Measurements from ENCODE around the gene SPAG16.
"Not testable (repeated sequence)": the region's sequence is repeated elsewhere in the genome, so short reads cannot be mapped to it uniquely, and the experiment has no call there.

SPAG16 gene

DNA sequence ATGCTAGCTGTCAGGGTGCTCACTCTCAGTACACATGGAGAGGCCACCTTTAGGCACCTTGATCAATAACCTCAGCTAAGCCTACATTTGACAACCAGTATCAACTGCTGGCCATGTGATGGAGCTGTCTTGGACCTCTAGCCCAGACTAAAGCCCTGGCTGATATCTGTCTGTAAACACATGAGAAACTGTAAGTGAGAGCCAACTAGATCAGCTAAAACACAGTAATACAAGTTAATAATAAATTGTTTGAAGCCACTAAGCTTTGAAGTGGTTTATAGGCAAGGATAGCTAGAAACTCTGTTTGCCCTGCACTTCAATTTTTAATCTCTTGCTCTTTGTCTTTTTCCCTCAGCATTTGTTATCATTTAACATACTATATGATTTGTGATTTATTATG lies 407.1 kb downstream of the SPAG16 start:
- H3K36me3 ChIP-seq (ENCODE audit: control insufficient read depth, insufficient read depth, low read length): no peaks in the 10 kb centered on the region
- no peak overlapping the region for H2BK15ac ChIP-seq (replicated peaks; ENCODE audit: low read depth)
- H3K79me1 ChIP-seq (ENCODE audit: low read length): no peaks in the 10 kb centered on the region
- H3K79me2 ChIP-seq (ENCODE audit: control insufficient read depth, insufficient read depth, low read length): no peaks in the 10 kb centered on the region
- no peak overlapping the region for H3K56ac ChIP-seq (ENCODE audit: low read length)
- H3K23ac ChIP-seq (ENCODE audit: low read length): no peak overlapping the region
- H4K5ac ChIP-seq (ENCODE audit: low read length): no peak overlapping the region
- no peak for DNase-seq
- no peak overlapping the region for H2BK120ac ChIP-seq (ENCODE audit: low read depth, low read length)
- H3K18ac ChIP-seq (ENCODE audit: low read length): no peak overlapping the region
- H3K27ac ChIP-seq (ENCODE audit: low read depth, low read length): no peak overlapping the region
- H2BK5ac ChIP-seq (ENCODE audit: low read length): no peak overlapping the region
- no peak overlapping the region for H2AK5ac ChIP-seq (ENCODE audit: low read length)
- no peak overlapping the region for H3K4me2 ChIP-seq (ENCODE audit: low read length)
- no peak overlapping the region for H3K4ac ChIP-seq (ENCODE audit: low read depth, low read length)
- H3K9ac ChIP-seq (ENCODE audit: low read length): no peak overlapping the region
- H3K27me3 ChIP-seq (ENCODE audit: insufficient read depth, low read length, poor library complexity): no peaks in the 10 kb centered on the region
- H3K4me3 ChIP-seq (ENCODE audit: low read length): no peak overlapping the region
- H3K4me1 ChIP-seq (ENCODE audit: control insufficient read depth, low read depth, low read length): no peaks in the 10 kb centered on the region
- no peak overlapping the region for H4K8ac ChIP-seq (ENCODE audit: low read depth, low read length)

DNA sequence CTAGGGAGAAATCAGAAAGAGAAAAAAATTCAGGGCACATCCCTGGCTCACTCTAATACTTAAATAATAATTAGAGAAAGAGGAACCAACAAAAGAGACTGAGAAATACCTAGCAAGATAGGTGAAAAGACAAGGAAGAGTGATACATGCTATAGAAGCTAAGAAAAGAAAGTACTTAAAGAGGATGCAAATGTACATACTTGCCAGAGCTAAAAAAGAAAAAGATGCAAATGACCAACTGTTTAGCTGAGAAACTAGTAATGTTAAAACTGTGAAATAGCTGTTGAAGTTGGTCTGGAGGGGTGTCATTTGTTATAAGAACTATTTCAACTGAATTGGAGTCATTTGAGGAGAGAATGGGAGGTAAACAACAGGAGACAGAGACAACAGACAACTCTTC lies 412.2 kb downstream of the SPAG16 start:
- H2BK5ac ChIP-seq (ENCODE audit: low read length): no peak overlapping the region
- no peak overlapping the region for H2BK15ac ChIP-seq (replicated peaks; ENCODE audit: low read depth)
- H3K56ac ChIP-seq (ENCODE audit: low read length): no peak overlapping the region
- no peaks in the 10 kb centered on the region for H3K79me1 ChIP-seq (ENCODE audit: low read length)
- no peak for DNase-seq
- H3K4ac ChIP-seq (ENCODE audit: low read depth, low read length): no peak overlapping the region
- no peak overlapping the region for H3K4me3 ChIP-seq (ENCODE audit: low read length)
- no peak overlapping the region for H4K5ac ChIP-seq (ENCODE audit: low read length)
- H3K9ac ChIP-seq (ENCODE audit: low read length): no peak overlapping the region
- no peaks in the 10 kb centered on the region for H3K79me2 ChIP-seq (ENCODE audit: control insufficient read depth, insufficient read depth, low read length)
- H3K27me3 ChIP-seq (ENCODE audit: insufficient read depth, low read length, poor library complexity): no peaks in the 10 kb centered on the region
- no peak overlapping the region for H3K27ac ChIP-seq (ENCODE audit: low read depth, low read length)
- H2BK120ac ChIP-seq (ENCODE audit: low read depth, low read length): no peak overlapping the region
- H3K4me1 ChIP-seq (ENCODE audit: control insufficient read depth, low read depth, low read length): no peaks in the 10 kb centered on the region
- H2AK5ac ChIP-seq (ENCODE audit: low read length): no peak overlapping the region
- H3K23ac ChIP-seq (ENCODE audit: low read length): no peak overlapping the region
- no peak overlapping the region for H4K8ac ChIP-seq (ENCODE audit: low read depth, low read length)
- no peaks in the 10 kb centered on the region for H3K36me3 ChIP-seq (ENCODE audit: control insufficient read depth, insufficient read depth, low read length)
- H3K4me2 ChIP-seq (ENCODE audit: low read length): no peak overlapping the region
- H3K18ac ChIP-seq (ENCODE audit: low read length): no peak overlapping the region

DNA sequence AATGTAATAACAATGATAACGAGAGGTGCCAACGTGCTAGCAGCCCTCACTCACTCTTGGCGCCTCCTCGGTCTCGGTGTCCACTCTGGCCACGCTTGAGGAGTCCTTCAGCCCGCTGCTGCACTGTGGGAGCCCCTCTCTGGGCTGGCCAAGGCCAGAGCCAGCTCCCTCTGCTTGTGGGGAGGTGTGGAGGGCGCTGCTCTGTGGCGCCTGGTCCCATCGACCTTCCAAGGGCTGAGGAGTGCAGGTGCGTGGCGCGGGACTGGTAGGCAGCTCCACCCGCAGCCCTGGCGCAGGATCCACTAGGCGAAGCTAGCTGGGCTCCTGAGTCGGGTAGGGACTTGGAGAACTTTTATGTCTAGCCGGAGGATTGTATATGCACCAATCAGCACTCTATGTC lies 417.1 kb downstream of the SPAG16 start:
- WGBS (ENCODE audit: extremely low coverage, insufficient coverage, low lambda C conversion rate): no CpG with 5 or more reads among the region's 18 CpGs

DNA sequence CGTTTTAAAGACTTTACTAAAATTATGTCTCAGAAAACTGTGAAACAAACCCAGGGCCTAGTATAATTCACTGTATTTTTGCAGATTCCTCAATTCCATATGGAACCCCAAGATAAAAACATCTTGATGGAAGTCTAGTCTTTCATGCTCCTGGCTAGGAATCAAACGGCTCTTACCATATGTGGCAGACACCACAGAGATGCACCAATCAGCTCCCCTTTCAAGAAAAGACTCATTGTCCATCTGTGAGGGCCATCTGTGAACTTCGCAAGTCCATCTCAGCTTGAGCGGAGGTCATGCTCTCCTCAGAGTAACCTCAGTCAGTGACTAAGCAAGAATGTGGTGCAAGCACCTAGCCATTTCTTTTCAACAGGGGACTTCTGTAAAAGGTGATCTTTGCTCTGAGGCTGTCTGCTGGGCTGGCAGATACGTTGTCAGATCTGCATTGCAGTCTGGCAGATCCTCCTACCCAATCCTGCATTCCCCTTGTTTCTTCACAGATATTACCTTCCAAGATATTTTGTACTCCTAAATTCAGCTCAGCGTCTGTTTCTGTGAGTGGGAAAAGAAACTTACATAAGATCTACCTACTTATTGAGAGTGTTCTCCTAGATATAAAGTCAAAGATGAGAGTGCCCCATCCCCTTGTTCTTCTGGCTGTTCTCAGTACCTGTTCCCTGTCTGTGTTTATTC lies 419.3 kb downstream of the SPAG16 start:
- H3K4ac ChIP-seq (ENCODE audit: low read depth, low read length): no peak overlapping the region
- H3K18ac ChIP-seq (ENCODE audit: low read length): no peak overlapping the region
- no peak for DNase-seq
- no peak overlapping the region for H4K5ac ChIP-seq (ENCODE audit: low read length)
- H3K27me3 ChIP-seq (ENCODE audit: insufficient read depth, low read length, poor library complexity): no peaks in the 10 kb centered on the region
- no peak overlapping the region for H4K8ac ChIP-seq (ENCODE audit: low read depth, low read length)
- no peaks in the 10 kb centered on the region for H3K4me1 ChIP-seq (ENCODE audit: control insufficient read depth, low read depth, low read length)
- H3K27ac ChIP-seq (ENCODE audit: low read depth, low read length): no peak overlapping the region
- no peak overlapping the region for H2AK5ac ChIP-seq (ENCODE audit: low read length)
- H3K4me2 ChIP-seq (ENCODE audit: low read length): no peak overlapping the region
- H2BK5ac ChIP-seq (ENCODE audit: low read length): no peak overlapping the region
- H3K79me1 ChIP-seq (ENCODE audit: low read length): no peaks in the 10 kb centered on the region
- no peak overlapping the region for H2BK120ac ChIP-seq (ENCODE audit: low read depth, low read length)
- no peaks in the 10 kb centered on the region for H3K79me2 ChIP-seq (ENCODE audit: control insufficient read depth, insufficient read depth, low read length)
- H3K36me3 ChIP-seq (ENCODE audit: control insufficient read depth, insufficient read depth, low read length): no peaks in the 10 kb centered on the region
- H2BK15ac ChIP-seq (replicated peaks; ENCODE audit: low read depth): no peak overlapping the region
- no peak overlapping the region for H3K4me3 ChIP-seq (ENCODE audit: low read length)
- no peak overlapping the region for H3K56ac ChIP-seq (ENCODE audit: low read length)
- WGBS (ENCODE audit: extremely low coverage, insufficient coverage, low lambda C conversion rate): no CpG with 5 or more reads among the region's 6 CpGs
- no peak overlapping the region for H3K9ac ChIP-seq (ENCODE audit: low read length)
- H3K23ac ChIP-seq (ENCODE audit: low read length): no peak overlapping the region

More for the DNA sequence above, 417.1 kb downstream of the SPAG16 start:
- H3K4me1 ChIP-seq (ENCODE audit: control insufficient read depth, low read depth, low read length); H2BK15ac ChIP-seq (replicated peaks; ENCODE audit: low read depth); H3K27me3 ChIP-seq (ENCODE audit: insufficient read depth, low read length, poor library complexity); H3K36me3 ChIP-seq (ENCODE audit: control insufficient read depth, insufficient read depth, low read length); H2BK120ac ChIP-seq (ENCODE audit: low read depth, low read length); H3K56ac ChIP-seq (ENCODE audit: low read length); H3K4me3 ChIP-seq (ENCODE audit: low read length); H3K18ac ChIP-seq (ENCODE audit: low read length); H3K4me2 ChIP-seq (ENCODE audit: low read length); H2AK5ac ChIP-seq (ENCODE audit: low read length); H3K79me1 ChIP-seq (ENCODE audit: low read length); H2BK5ac ChIP-seq (ENCODE audit: low read length); H3K9ac ChIP-seq (ENCODE audit: low read length); H4K8ac ChIP-seq (ENCODE audit: low read depth, low read length); H3K23ac ChIP-seq (ENCODE audit: low read length); DNase-seq; H3K4ac ChIP-seq (ENCODE audit: low read depth, low read length); H3K79me2 ChIP-seq (ENCODE audit: control insufficient read depth, insufficient read depth, low read length); H3K27ac ChIP-seq (ENCODE audit: low read depth, low read length); H4K5ac ChIP-seq (ENCODE audit: low read length): not testable (repeated sequence)

DNA sequence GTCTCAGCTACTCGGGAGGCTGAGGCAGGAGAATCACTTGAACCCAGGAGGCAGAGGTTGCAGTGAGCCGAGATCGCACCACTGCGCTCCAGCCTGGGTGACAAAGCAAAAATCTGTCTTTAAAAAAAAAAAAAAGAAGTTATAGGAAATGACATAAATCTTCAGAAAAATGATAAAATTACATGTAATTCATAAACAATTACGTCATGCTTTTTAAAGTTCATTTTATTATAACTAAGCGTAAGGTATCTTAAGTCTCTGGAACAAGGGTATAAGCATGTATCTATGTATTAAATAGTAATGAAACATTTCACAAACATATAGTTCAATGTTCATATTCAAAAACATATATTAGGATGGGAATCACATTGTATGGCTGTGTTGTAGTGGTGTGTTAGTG lies 425.9 kb downstream of the SPAG16 start:
- no peak overlapping the region for H4K8ac ChIP-seq (ENCODE audit: low read depth, low read length)
- no CpG with 5 or more reads among the region's 6 CpGs for WGBS (ENCODE audit: extremely low coverage, insufficient coverage, low lambda C conversion rate)
- no peaks in the 10 kb centered on the region for H3K27me3 ChIP-seq (ENCODE audit: insufficient read depth, low read length, poor library complexity)

DNA sequence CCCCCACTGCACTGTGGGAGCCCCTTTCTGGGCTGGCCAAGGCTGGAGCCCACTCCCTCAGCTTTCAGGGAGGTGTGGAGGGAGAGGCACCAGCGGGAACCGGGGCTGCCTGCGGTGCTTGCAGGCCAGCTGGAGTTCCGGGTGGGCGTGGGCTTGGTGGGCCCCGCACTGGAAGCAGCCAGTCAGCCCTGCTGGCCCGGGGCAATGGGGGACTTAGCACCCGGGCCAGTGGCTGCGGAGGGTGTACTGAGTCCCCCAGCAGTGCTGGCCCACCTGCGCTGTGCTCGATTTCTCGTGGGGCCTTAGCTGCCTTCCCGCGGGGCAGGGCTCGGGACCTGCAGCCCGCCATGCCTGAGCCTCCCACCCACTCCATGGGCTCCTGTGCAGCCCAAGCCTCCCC lies 434.1 kb downstream of the SPAG16 start:
- H2BK120ac ChIP-seq (ENCODE audit: low read depth, low read length); H3K56ac ChIP-seq (ENCODE audit: low read length); H3K27me3 ChIP-seq (ENCODE audit: insufficient read depth, low read length, poor library complexity); H3K79me2 ChIP-seq (ENCODE audit: control insufficient read depth, insufficient read depth, low read length); H2AK5ac ChIP-seq (ENCODE audit: low read length); H3K9ac ChIP-seq (ENCODE audit: low read length); H2BK15ac ChIP-seq (replicated peaks; ENCODE audit: low read depth); H3K4me3 ChIP-seq (ENCODE audit: low read length); H2BK5ac ChIP-seq (ENCODE audit: low read length); H3K4me1 ChIP-seq (ENCODE audit: control insufficient read depth, low read depth, low read length); H3K36me3 ChIP-seq (ENCODE audit: control insufficient read depth, insufficient read depth, low read length); H3K4ac ChIP-seq (ENCODE audit: low read depth, low read length); H4K8ac ChIP-seq (ENCODE audit: low read depth, low read length); H3K23ac ChIP-seq (ENCODE audit: low read length); H3K18ac ChIP-seq (ENCODE audit: low read length); H3K4me2 ChIP-seq (ENCODE audit: low read length); DNase-seq; H3K79me1 ChIP-seq (ENCODE audit: low read length); H3K27ac ChIP-seq (ENCODE audit: low read depth, low read length); H4K5ac ChIP-seq (ENCODE audit: low read length): not testable (repeated sequence)
- WGBS (ENCODE audit: extremely low coverage, insufficient coverage, low lambda C conversion rate): no CpG with 5 or more reads among the region's 16 CpGs

More for the DNA sequence above, 425.9 kb downstream of the SPAG16 start:
- Histone ChIP-seq H3K9ac (ENCODE audit: low read length) (no peak overlapping the region), H3K56ac (ENCODE audit: low read length) (no peak overlapping the region), H2BK120ac (ENCODE audit: low read depth, low read length) (no peak overlapping the region), H2AK5ac (ENCODE audit: low read length) (no peak overlapping the region), H2BK15ac (replicated peaks; ENCODE audit: low read depth) (no peak overlapping the region), H3K79me2 (ENCODE audit: control insufficient read depth, insufficient read depth, low read length) (no peaks in the 10 kb centered on the region), H3K4ac (ENCODE audit: low read depth, low read length) (no peak overlapping the region), H3K4me2 (ENCODE audit: low read length) (no peak overlapping the region), H3K27ac (ENCODE audit: low read depth, low read length) (no peak overlapping the region), H3K4me3 (ENCODE audit: low read length) (no peak overlapping the region), H3K36me3 (ENCODE audit: control insufficient read depth, insufficient read depth, low read length) (no peaks in the 10 kb centered on the region), H2BK5ac (ENCODE audit: low read length) (no peak overlapping the region), H3K79me1 (ENCODE audit: low read length) (no peaks in the 10 kb centered on the region), H3K4me1 (ENCODE audit: control insufficient read depth, low read depth, low read length) (no peaks in the 10 kb centered on the region), H3K23ac (ENCODE audit: low read length) (no peak overlapping the region), H3K18ac (ENCODE audit: low read length) (no peak overlapping the region), H4K5ac (ENCODE audit: low read length) (no peak overlapping the region)
- no peak for DNase-seq
